Measurements from ENCODE around the gene IGSF9. TPM values are rescaled to one million over a fixed set of nuclear protein-coding genes. Genes with fewer than 3 reads are reported as not detected.

The IGSF9 gene
- total and polyA plus RNA-seq, 2 of the 4 experiments (the other 2 are of a cell fraction) = 0.05 TPM; not detected in 1

- dilution Hi-C loops (cut with HindIII; ENCODE audit: low sequenced_read_pairs, unreplicated experiment) = loop anchor here (25.0 kb wide), 1 partner anchor 97 kb away; the partner anchor contains the start of gene DUSP23
- in situ Hi-C loops (cut with MboI; ENCODE audit: low sequenced_read_pairs) = loop anchor here (25.0 kb wide), 1 partner anchor 672 kb away; the partner anchor contains the start of gene ACKR1
Measured at GRCh38 chr1:159884296-159884695, 61.1 kb downstream of the IGSF9 start.

More at GRCh38 chr1:159884296-159884695, 61.1 kb downstream of the IGSF9 start:
- TF ChIP-seq CTCF (conservative IDR thresholded peaks at IDR 0.05; ENCODE audit: low read depth, low read length) (no peak), POLR2A (IDR thresholded peaks at IDR 0.05; ENCODE audit: low read depth, low read length) (no peak), SMC3 (IDR thresholded peaks at IDR 0.05; ENCODE audit: low read depth, low read length) (no peak), NFE2L2 (IDR thresholded peaks at IDR 0.05; ENCODE audit: low read depth, low read length) (no peak), RFX5 (IDR thresholded peaks at IDR 0.05; ENCODE audit: low read depth, low read length) (no peak)
- TF ChIP-seq, protein P1, sequence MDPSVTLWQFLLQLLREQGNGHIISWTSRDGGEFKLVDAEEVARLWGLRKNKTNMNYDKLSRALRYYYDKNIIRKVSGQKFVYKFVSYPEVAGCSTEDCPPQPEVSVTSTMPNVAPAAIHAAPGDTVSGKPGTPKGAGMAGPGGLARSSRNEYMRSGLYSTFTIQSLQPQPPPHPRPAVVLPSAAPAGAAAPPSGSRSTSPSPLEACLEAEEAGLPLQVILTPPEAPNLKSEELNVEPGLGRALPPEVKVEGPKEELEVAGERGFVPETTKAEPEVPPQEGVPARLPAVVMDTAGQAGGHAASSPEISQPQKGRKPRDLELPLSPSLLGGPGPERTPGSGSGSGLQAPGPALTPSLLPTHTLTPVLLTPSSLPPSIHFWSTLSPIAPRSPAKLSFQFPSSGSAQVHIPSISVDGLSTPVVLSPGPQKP (IDR thresholded peaks at IDR 0.05; ENCODE audit: borderline replicate concordance, low read depth, low read length) = no peak
- TF ChIP-seq, protein P2, sequence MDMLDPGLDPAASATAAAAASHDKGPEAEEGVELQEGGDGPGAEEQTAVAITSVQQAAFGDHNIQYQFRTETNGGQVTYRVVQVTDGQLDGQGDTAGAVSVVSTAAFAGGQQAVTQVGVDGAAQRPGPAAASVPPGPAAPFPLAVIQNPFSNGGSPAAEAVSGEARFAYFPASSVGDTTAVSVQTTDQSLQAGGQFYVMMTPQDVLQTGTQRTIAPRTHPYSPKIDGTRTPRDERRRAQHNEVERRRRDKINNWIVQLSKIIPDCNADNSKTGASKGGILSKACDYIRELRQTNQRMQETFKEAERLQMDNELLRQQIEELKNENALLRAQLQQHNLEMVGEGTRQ (IDR thresholded peaks at IDR 0.05; ENCODE audit: low read depth, low read length) = no peak
- Histone ChIP-seq H4K8ac (ENCODE audit: low read depth in 2 of 2, low read length in 2 of 2) (no peak overlapping the region), H3K4me3 (ENCODE audit: insufficient read depth, low read depth, low read length) (no peak overlapping the region), H3K36me3 (ENCODE audit: control insufficient read depth, insufficient read depth, low read length) (no peaks in the 10 kb centered on the region), H2AFZ (replicated peaks; ENCODE audit: low read length, poor library complexity) (no peak overlapping the region), H3K9me1 (ENCODE audit: insufficient read depth, low read length) (peaks cover 18% of the 10 kb centered on the region), H2AK5ac (ENCODE audit: low read depth, low read length) (no peak overlapping the region), H4K91ac (ENCODE audit: insufficient read depth, low read depth, low read length) (no peak overlapping the region), H3K27me3 (ENCODE audit: control insufficient read depth, insufficient read depth, low read length) (no peaks in the 10 kb centered on the region), H3K4me1 (ENCODE audit: control insufficient read depth, insufficient read depth, low read length) (peaks cover 16% of the 10 kb centered on the region), H4K5ac (ENCODE audit: low read depth, low read length) (no peak overlapping the region), H2BK20ac (ENCODE audit: low read depth, low read length) (no peak overlapping the region), H3K9me3 (ENCODE audit: control insufficient read depth, insufficient read depth, low read length) (no peaks in the 10 kb centered on the region), H2BK15ac (ENCODE audit: low read depth, low read length) (no peak overlapping the region), H3K14ac (replicated peaks; ENCODE audit: low read depth, low read length) (no peak overlapping the region), H3K27ac (ENCODE audit: insufficient read depth, low read length) (no peak overlapping the region), H4K20me1 (ENCODE audit: insufficient read depth, low read length) (no peaks in the 10 kb centered on the region), H3K18ac (ENCODE audit: low read depth, low read length) (no peak overlapping the region), H3K4ac (ENCODE audit: low read depth, low read length) (no peak overlapping the region), H3K79me1 (ENCODE audit: low read depth in 1 of 2, low read length in 2 of 2) (no peaks in the 10 kb centered on the region), H2BK120ac (ENCODE audit: low read depth, low read length) (no peak overlapping the region), H2BK5ac (ENCODE audit: low read depth, low read length, poor library complexity, severe bottlenecking) (no peak overlapping the region), H3K4me2 (ENCODE audit: low read depth, low read length) (no peak overlapping the region), H3K56ac (ENCODE audit: extremely low read depth, insufficient read depth, low read length) (no peak overlapping the region), H3K23ac (ENCODE audit: low read depth, low read length) (no peak overlapping the region), H2AK9ac (replicated peaks; ENCODE audit: low read depth, low read length, poor library complexity) (no peak overlapping the region), H3K9ac (ENCODE audit: low read depth, low read length) (no peak overlapping the region)
- intact Hi-C loops (cut with micrococcal nuclease) = no loop called here
- 95% methylated on average over 4 of the region's 8 CpGs; no CpG with 5 or more reads in 1 of the 2 experiments for WGBS, 2 experiments (ENCODE audit: extremely low coverage in 2 of 2, insufficient read length in 1 of 2)
- ChIA-PET CTCF (interaction anchor here (2.7 kb wide), 1 partner anchor 85 kb away, joined by 13 read pairs; no protein-coding TSS in a partner anchor), POLR2A (ENCODE audit: unreplicated experiment) (no interaction called here)
- BruUV-seq (replicated peaks) = no TSS peak
- ATAC-seq (ENCODE audit: low read depth) (no peak), DNase-seq (no peak)

Data from IMR-90 (cell line).